ENCODE measurements around the gene ABCC6.

DNA sequence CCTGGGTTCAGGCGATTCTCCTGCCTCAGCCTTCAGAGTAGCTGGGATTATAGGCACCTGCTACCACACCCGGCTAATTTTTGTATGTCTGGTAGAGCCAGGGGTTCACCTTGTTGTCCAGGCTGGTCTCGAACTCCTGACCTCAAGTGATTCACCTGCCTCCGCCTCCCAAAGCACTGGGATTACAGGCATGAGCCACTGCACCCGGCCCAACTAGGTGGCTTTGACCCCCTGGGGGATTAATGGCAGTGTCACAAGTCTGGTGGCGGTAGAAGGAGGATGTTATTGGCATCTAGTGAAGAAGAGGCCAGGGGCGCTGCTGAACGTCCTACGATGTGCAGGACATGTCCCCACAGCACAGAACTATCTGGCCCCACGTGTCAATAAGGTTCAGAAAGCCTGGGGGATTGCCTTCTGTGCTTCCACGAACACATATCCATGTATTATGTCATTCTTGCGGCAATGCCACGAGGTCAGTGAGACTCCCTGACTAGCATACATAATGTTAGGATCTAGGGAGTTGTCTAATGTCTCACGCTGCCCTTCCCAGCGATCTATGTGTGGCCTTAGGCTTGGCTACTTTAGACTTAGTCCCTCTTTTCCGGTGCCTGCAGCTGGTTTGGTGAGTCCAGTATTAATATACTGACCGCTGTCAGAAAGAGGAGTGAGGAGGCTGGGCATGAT is 75.8 kb downstream of the ABCC6 start:
- no peak for TF ChIP-seq CTCF (tag by site-specific recombination; IDR thresholded peaks at IDR 0.05)
- TF ChIP-seq ZNF248 (tag by site-specific recombination; IDR thresholded peaks at IDR 0.05), result no peak
